K562 (cell line): ENCODE data around the gene DCAF11. TPM values are rescaled to one million over a fixed set of nuclear protein-coding genes. Genes with fewer than 3 reads are reported as not detected.

Source experiments
- ATAC-seq: fragments of 200-7000 bp; cut with Tn5 transposase; 3 replicates; pipeline ENCODE4 v1.9.1; 2020; ENCODE audit warnings: moderate library complexity
- BruUV-seq: library from RNA; stranded (reverse); fragments of 400-500 nt; replicated peaks from 2 replicates; lab custom pipeline; 2021; lab: Mats Ljungman, UMichigan
- CTCF ChIA-PET: fragments of 300-600 bp; formaldehyde crosslinking; extraction: SDS; loops from one replicate; lab custom pipeline; 2021; ENCODE audit warnings: low intra/inter-chr PET ratio; lab: Yijun Ruan, JAX
- POLR2A ChIA-PET: fragments of 300-600, 350-650 bp; sonication (Branson Sonifier 250); formaldehyde crosslinking; extraction: SDS; loops from one replicate; lab custom pipeline; 2021; ENCODE audit warnings: antibody characterized with exemption, inconsistent platforms; lab: Yijun Ruan, JAX
- DNase-seq, 4 experiments: peaks; one replicate each; pipeline versions ENCODE4 v3.0.0 to v3.0.0-alpha.2; 2011 to 2018; ENCODE audit warnings: low spot score in 3 of 4, mixed read lengths in 3 of 4; ENCODE audit errors: extremely low read depth in 1 of 4
- FAIRE-seq: peaks from 2 replicates; lab custom pipeline; 2011; peaks lifted over from hg19 to GRCh38; lab: Jason Lieb, UNC
- H2AFZ ChIP-seq: 2 replicates; pipeline ENCODE4 v1.6.0; 2011; ENCODE audit warnings: low read depth, low read length, control low read depth, inconsistent platforms
- H3K27ac ChIP-seq: fragments of 200-600 bp; 3 replicates; pipeline ENCODE4 v1.8.0; 2011; ENCODE audit warnings: low read depth, mild to moderate bottlenecking, control low read depth, inconsistent platforms, low read length, moderate library complexity, mixed read lengths; ENCODE audit errors: extremely low read depth
- H3K27me3 ChIP-seq, 2 experiments: fragments of 300-600 bp in 1 of 2; 2 replicates in 1 of 2; 3 replicates in 1 of 2; pipeline versions ENCODE4 v1.6.0 to v1.8.0; 2011; ENCODE audit warnings: inconsistent platforms in 2 of 2, low read length in 2 of 2, mild to moderate bottlenecking in 1 of 2, mixed read lengths in 1 of 2, moderate library complexity in 1 of 2; ENCODE audit not compliant: control insufficient read depth in 2 of 2, insufficient read depth in 2 of 2
- H3K36me3 ChIP-seq: fragments of 300-600 bp; 3 replicates; pipeline ENCODE4 v1.8.0; 2011; ENCODE audit warnings: mild to moderate bottlenecking, low read length, inconsistent platforms; ENCODE audit not compliant: control insufficient read depth, insufficient read depth
- H3K4me1 ChIP-seq, 2 experiments: fragments of 200-600 bp in 1 of 2; replicated peaks in 1 of 2; 2 replicates in 1 of 2; 3 replicates in 1 of 2; pipeline versions ENCODE4 v1.5.1 to v1.8.0; 2011; ENCODE audit warnings: inconsistent platforms in 2 of 2, low read length in 2 of 2, mild to moderate bottlenecking in 1 of 2, mixed read lengths in 1 of 2, moderate library complexity in 1 of 2; ENCODE audit not compliant: control insufficient read depth in 2 of 2, insufficient read depth in 2 of 2
- H3K4me2 ChIP-seq: 2 replicates; pipeline ENCODE4 v1.6.1; 2011; ENCODE audit warnings: low read length, control low read depth, inconsistent platforms, mixed read lengths; ENCODE audit not compliant: insufficient read depth
- H3K4me3 ChIP-seq: fragments of 200-600 bp; sonication (generic), shearing (Covaris generic); 2 replicates; pipeline ENCODE4 v1.5.1; 2016; ENCODE audit warnings: control low read depth, inconsistent platforms
- H3K79me2 ChIP-seq: fragments of 200-600 bp; 3 replicates; pipeline ENCODE4 v1.8.0; 2011; ENCODE audit warnings: low read length, inconsistent platforms; ENCODE audit not compliant: control insufficient read depth, insufficient read depth
- H3K9ac ChIP-seq, 2 experiments: 2 replicates each; pipeline versions ENCODE4 v1.6.0 to v1.6.1; 2011; ENCODE audit warnings: low read depth in 2 of 2, low read length in 2 of 2, control low read depth in 1 of 2, inconsistent platforms in 1 of 2, mild to moderate bottlenecking in 1 of 2, mixed read lengths in 1 of 2; ENCODE audit not compliant: insufficient read depth in 1 of 2
- H3K9me1 ChIP-seq: one replicate; pipeline ENCODE4 v1.6.0; 2011; ENCODE audit warnings: inconsistent platforms, mild to moderate bottlenecking, low read length, moderate library complexity; ENCODE audit not compliant: control insufficient read depth, insufficient read depth
- H3K9me3 ChIP-seq: replicated peaks from 2 replicates; pipeline ENCODE4 v1.5.1; 2011; ENCODE audit warnings: low read depth, low read length, inconsistent platforms; ENCODE audit not compliant: control insufficient read depth, insufficient read depth
- H4K20me1 ChIP-seq: replicated peaks from 2 replicates; pipeline ENCODE4 v1.6.1; 2011; ENCODE audit warnings: low read length, inconsistent platforms, mixed read lengths; ENCODE audit not compliant: control insufficient read depth, insufficient read depth
- FOXJ3 ChIP-seq: sonication (generic); formaldehyde crosslinking; IDR thresholded peaks from 2 replicates; pipeline ENCODE4 v1.4.0; 2020; ENCODE audit warnings: mild to moderate bottlenecking, missing genetic modification reagents
- GATAD2A ChIP-seq: fragments of 450-650 bp; IDR thresholded peaks from 2 replicates; pipeline ENCODE4 v1.6.1; 2017
- GTF2A2 ChIP-seq: IDR thresholded peaks from 2 replicates; pipeline ENCODE4 v1.6.1; 2016; ENCODE audit warnings: mild to moderate bottlenecking, missing genetic modification characterization, missing compliant biosample characterization
- NR1H2 ChIP-seq: sonication (generic); formaldehyde crosslinking; IDR thresholded peaks from 2 replicates; pipeline ENCODE4 v1.4.0; 2020; ENCODE audit warnings: mild to moderate bottlenecking, missing genetic modification reagents
- RBM15 ChIP-seq: fragments of 200-400 bp; formaldehyde crosslinking; IDR thresholded peaks from 2 replicates; pipeline ENCODE4 v1.6.1; 2018; ENCODE audit warnings: mild to moderate bottlenecking, low read length, moderate library complexity; ENCODE audit not compliant: insufficient read depth
- TAF9B ChIP-seq: fragments of 450-650 bp; IDR thresholded peaks from 2 replicates; pipeline ENCODE4 v1.6.1; 2018; ENCODE audit warnings: mild to moderate bottlenecking; ENCODE audit not compliant: partially characterized antibody
- ZNF436 ChIP-seq: fragments of 250-450, 450-650 bp; sonication (Bioruptor Pico); formaldehyde crosslinking; IDR thresholded peaks from 2 replicates; pipeline ENCODE4 v1.7.0; 2020; ENCODE audit warnings: mild to moderate bottlenecking
- WGBS: fragments of 100-300 bp; shearing (Covaris generic); methylation state at CpG from one replicate; pipeline ENCODE4 v1.1.6; 2016; ENCODE audit warnings: low coverage, mixed read lengths; ENCODE audit not compliant: insufficient coverage; ENCODE audit errors: missing lambda C conversion rate; 5-methylcytosine and 5-hydroxymethylcytosine counted together
- in situ Hi-C: fragments of 300-500 bp; cut with MboI; formaldehyde crosslinking; loops from 4 replicates; pipeline ENCODE4 v1.15.0; 2018; ENCODE audit warnings: inconsistent platforms, mixed read lengths
- intact Hi-C: fragments of 100-400 bp; cut with micrococcal nuclease; formaldehyde crosslinking; loops from 2 replicates; pipeline ENCODE4 v1.14.2; 2022
- polyA plus RNA-seq, 8 experiments: library from polyadenylated mRNA; depleted of rRNA in 4 of 8; stranded (reverse) in 5 of 8; unstranded in 3 of 8; fragments of >200 nt; fragmentation: Nextera tagmentation in 2 of 8; fragmentation: Illumina TruSeq in 1 of 8; extraction: Ambion mirVana in 2 of 8; extraction: Trizol in 1 of 8; gene quantifications; 2 replicates each; pipeline versions ENCODE4 v1.2.1 to v1.2.3, GENCODE V29; 2011 to 2014; ENCODE audit warnings: inconsistent platforms in 1 of 8, missing spikeins in 1 of 8
- total RNA-seq, 7 experiments: library from RNA; depleted of rRNA in 6 of 7; stranded (reverse); fragments of >200 nt in 6 of 7; fragmentation: Illumina TruSeq in 2 of 7; extraction: Trizol in 2 of 7; gene quantifications; 2 replicates each; pipeline versions ENCODE4 v1.2.1 to v1.2.3, GENCODE V29; 2011 to 2021; ENCODE audit warnings: low replicate concordance in 1 of 7

Gene DCAF11
- total and polyA plus RNA-seq, 9 of the 15 experiments (the other 6 are each of a cell fraction or from before 2014, with no cell fraction given), result 8.5 to 46.2 (median 36.4) TPM

DNA sequence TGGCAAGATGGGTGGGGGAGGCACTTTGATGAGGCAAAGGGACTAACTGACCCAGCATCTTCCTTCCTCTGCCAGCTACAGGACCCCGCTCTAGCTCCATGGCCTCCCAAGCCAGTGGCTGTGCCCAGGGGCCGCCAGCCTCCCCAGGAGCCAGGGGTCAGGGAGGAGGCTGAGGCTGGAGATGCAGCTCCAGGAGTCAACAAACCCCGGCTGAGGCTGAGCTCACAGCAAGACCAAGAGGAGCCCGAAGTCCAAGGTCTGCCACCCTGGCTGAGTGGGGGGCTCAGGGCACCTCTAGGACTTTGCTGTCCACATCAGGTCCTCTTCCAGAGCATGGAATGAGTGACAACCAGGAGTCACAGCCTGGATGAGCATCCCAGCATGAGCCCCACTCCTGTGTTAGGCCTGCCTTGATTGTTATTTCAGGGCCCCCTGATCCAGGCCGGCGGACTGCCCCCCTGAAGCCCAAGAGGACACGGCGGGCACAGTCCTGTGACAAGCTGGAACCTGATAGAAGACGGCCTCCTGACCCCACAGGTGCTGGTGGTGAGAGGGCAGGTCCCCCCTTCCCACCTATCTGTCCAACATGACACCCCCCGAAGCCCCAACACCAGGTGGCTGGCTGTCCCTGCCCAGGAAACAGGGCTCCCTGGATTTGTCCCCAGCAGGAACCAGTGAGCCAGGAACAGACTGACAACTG, 45.7 kb upstream of the DCAF11 start:
- no TSS peak for BruUV-seq
- intact Hi-C loops (no loop called here), in situ Hi-C loops (no loop called here)
- ATAC-seq (no peak), DNase-seq (no peak), FAIRE-seq (no peak)
- H3K4me3 ChIP-seq, result no peak overlapping the region
- H3K9me1 ChIP-seq, result no peaks in the 10 kb centered on the region
- TF ChIP-seq FOXJ3 (CRISPR knock-in tag) (no peak), NR1H2 (CRISPR knock-in tag) (no peak), TAF9B (no peak), GATAD2A (no peak), RBM15 (no peak), GTF2A2 (tag) (no peak), ZNF436 (no peak)
- no peak overlapping the region for H3K4me2 ChIP-seq
- H3K27me3 ChIP-seq, result peaks cover 0 to 51% of the 10 kb centered on the region in 2 experiments; a peak in 3 of 5 replicates
- H3K9ac ChIP-seq, result no peak overlapping the region
- ChIA-PET CTCF (no interaction called here), POLR2A (interaction anchor here (0.9 to 1.5 kb wide), 3 partner anchors 13 to 41 kb away, joined by 3 to 4 read pairs (median 3); partner anchors contain the start of gene PCK2)
- no peak overlapping the region for H2AFZ ChIP-seq
- H3K9me3 ChIP-seq, result no peaks in the 10 kb centered on the region
- no peaks in the 10 kb centered on the region for H4K20me1 ChIP-seq
- WGBS, result 5% methylated on average over 9 of the region's 10 CpGs
- no peaks in the 10 kb centered on the region for H3K36me3 ChIP-seq
- no peak overlapping the region for H3K27ac ChIP-seq
- no peaks in the 10 kb centered on the region for H3K79me2 ChIP-seq
- H3K4me1 ChIP-seq, result peaks cover 0 to 4% of the 10 kb centered on the region in 2 experiments; a peak in 2 of 5 replicates
